ENCODE data around the gene BATF2.
"Not testable (repeated sequence)": the region's sequence is repeated elsewhere in the genome, so short reads cannot be mapped to it uniquely, and the experiment has no call there.

BATF2 gene

DNA sequence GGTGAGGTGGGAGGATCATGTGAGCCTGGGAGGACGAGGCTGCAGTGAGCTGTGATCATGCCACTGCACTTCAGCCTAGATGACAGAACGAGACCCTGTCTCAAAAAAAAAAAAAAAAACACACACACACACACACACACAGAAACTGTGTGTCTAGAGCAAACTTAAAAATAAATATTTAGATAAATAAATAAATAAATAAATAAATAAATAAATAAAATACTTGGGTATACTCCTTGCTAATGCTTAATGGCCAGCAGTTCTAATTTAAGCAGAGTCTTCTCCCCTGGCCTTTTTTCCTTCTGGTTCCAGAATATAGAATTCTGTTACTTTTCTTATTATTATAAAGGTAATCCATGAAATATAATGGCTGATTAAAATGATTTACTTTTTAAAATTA is 12.1 kb upstream of the BATF2 start:
- Histone ChIP-seq H3K36me3 (replicated peaks) (no peaks in the 10 kb centered on the region), H3K27me3 (replicated peaks) (no peaks in the 10 kb centered on the region), H3K4me3 (ENCODE audit: low read depth, low read length) (no peak overlapping the region), H3K27ac (no peak overlapping the region)
- TF ChIP-seq, protein P1, sequence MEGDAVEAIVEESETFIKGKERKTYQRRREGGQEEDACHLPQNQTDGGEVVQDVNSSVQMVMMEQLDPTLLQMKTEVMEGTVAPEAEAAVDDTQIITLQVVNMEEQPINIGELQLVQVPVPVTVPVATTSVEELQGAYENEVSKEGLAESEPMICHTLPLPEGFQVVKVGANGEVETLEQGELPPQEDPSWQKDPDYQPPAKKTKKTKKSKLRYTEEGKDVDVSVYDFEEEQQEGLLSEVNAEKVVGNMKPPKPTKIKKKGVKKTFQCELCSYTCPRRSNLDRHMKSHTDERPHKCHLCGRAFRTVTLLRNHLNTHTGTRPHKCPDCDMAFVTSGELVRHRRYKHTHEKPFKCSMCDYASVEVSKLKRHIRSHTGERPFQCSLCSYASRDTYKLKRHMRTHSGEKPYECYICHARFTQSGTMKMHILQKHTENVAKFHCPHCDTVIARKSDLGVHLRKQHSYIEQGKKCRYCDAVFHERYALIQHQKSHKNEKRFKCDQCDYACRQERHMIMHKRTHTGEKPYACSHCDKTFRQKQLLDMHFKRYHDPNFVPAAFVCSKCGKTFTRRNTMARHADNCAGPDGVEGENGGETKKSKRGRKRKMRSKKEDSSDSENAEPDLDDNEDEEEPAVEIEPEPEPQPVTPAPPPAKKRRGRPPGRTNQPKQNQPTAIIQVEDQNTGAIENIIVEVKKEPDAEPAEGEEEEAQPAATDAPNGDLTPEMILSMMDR (IDR thresholded peaks at IDR 0.05; ENCODE audit: low read depth, low read length, missing control alignments), result no peak
- in situ Hi-C loops (cut with HindIII; ENCODE audit: low pct_ligation_motif_present, low sequenced_read_pairs), result no loop called here
- no peak for DNase-seq

GRCh38 chr11:65008016-65008415 is 11.2 kb upstream of the BATF2 start:
- Histone ChIP-seq H3K27ac (no peak overlapping the region), H3K36me3 (replicated peaks) (no peaks in the 10 kb centered on the region)
- TF ChIP-seq, protein P1 (IDR thresholded peaks at IDR 0.05; ENCODE audit: low read depth, low read length, missing control alignments), result no peak

GRCh38 chr11:65003968-65004367 is 7.2 kb upstream of the BATF2 start:
- DNase-seq; H3K27me3 ChIP-seq (replicated peaks); H3K27ac ChIP-seq; H3K4me3 ChIP-seq (ENCODE audit: low read depth, low read length); in situ Hi-C loops (cut with HindIII; ENCODE audit: low pct_ligation_motif_present, low sequenced_read_pairs); H3K36me3 ChIP-seq (replicated peaks): not testable (repeated sequence)

More at GRCh38 chr11:65008016-65008415, 11.2 kb upstream of the BATF2 start:
- H3K27me3 ChIP-seq (replicated peaks), result no peaks in the 10 kb centered on the region
- in situ Hi-C loops (cut with HindIII; ENCODE audit: low pct_ligation_motif_present, low sequenced_read_pairs), result no loop called here
- no peak for DNase-seq
- no peak overlapping the region for H3K4me3 ChIP-seq (ENCODE audit: low read depth, low read length)

DNA sequence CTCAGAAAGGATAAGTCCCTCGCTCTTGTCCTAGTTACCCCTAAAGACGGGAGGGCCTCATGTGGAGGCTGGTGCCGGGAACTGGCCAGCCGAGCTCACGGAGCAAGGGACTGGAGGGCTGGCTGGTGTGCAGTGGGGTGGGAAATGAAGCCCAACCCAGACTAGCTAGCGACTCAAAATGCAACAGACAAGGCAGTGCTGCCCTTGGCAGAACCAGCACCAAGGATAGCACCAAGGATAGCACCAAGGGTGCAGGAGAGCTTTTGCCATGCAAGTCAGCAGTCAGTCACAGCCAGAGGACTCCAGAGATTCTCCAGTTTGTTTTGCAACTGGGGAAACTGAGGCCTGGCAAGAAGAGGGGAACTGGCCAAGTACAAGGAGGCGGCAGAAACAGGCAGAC is 6.5 kb upstream of the BATF2 start:
- DNase-seq, result peak; percentile 34
- H3K36me3 ChIP-seq (replicated peaks), result no peaks in the 10 kb centered on the region

DNA sequence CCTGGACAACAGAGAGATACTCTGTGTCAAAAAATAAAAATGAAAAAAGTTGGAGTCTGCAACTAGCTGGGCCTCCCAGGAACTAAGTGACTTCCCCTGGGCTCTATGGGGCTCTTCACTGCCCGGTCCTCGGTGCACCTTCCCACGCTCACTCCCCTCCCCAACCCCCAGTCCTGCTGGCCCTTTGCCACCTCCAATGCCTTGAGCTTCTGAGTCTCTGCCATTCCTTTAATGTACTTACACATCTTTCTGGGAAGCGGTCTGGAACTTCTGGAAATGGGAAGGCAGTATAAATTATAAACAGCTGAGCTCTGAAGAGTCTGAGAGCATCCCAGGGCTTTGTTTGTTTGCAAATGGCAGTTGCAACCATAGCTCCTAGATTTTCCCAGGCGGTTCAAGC is 5.9 kb upstream of the BATF2 start:
- TF ChIP-seq, protein P1 (IDR thresholded peaks at IDR 0.05; ENCODE audit: low read depth, low read length, missing control alignments), result no peak
- in situ Hi-C loops (cut with HindIII; ENCODE audit: low pct_ligation_motif_present, low sequenced_read_pairs), result no loop called here
- H3K4me3 ChIP-seq (ENCODE audit: low read depth, low read length), result no peak overlapping the region
- H3K27me3 ChIP-seq (replicated peaks), result no peaks in the 10 kb centered on the region
- H3K27ac ChIP-seq, result no peak overlapping the region
- H3K36me3 ChIP-seq (replicated peaks), result no peaks in the 10 kb centered on the region
- DNase-seq, result no peak

More for the DNA sequence above, 6.5 kb upstream of the BATF2 start:
- in situ Hi-C loops (cut with HindIII; ENCODE audit: low pct_ligation_motif_present, low sequenced_read_pairs), result no loop called here
- Histone ChIP-seq H3K4me3 (ENCODE audit: low read depth, low read length) (no peak overlapping the region), H3K27ac (no peak overlapping the region), H3K27me3 (replicated peaks) (no peaks in the 10 kb centered on the region)
- TF ChIP-seq, protein P1 (IDR thresholded peaks at IDR 0.05; ENCODE audit: low read depth, low read length, missing control alignments), result no peak

- Histone ChIP-seq H3K27me3 (replicated peaks) (no peaks in the 10 kb centered on the region), H3K36me3 (replicated peaks) (no peaks in the 10 kb centered on the region), H3K4me3 (ENCODE audit: low read depth, low read length) (no peak overlapping the region), H3K27ac (no peak overlapping the region)
- in situ Hi-C loops (cut with HindIII; ENCODE audit: low pct_ligation_motif_present, low sequenced_read_pairs), result no loop called here
- DNase-seq, result no peak
- TF ChIP-seq, protein P1 (IDR thresholded peaks at IDR 0.05; ENCODE audit: low read depth, low read length, missing control alignments), result no peak
Observed at GRCh38 chr11:64999478-64999877, 2.7 kb upstream of the BATF2 start.
